Measurements from ENCODE around the gene ITGA3.

- TF ChIP-seq TCF12 (IDR thresholded peaks at IDR 0.05; ENCODE audit: low read depth) (no peak), ZBTB7A (IDR thresholded peaks at IDR 0.05; ENCODE audit: low read depth) (no peak), EP300 (IDR thresholded peaks at IDR 0.05; ENCODE audit: borderline replicate concordance) (no peak)
Observed at GRCh38 chr17:50028736-50029120, 27.2 kb upstream of the ITGA3 start.
